NCI-H2227 treated with DMSO at 0.1 percent for 48 hours (cell line): ENCODE measurements around the gene LIMCH1.
A peak's percentile ranks its signal among the peaks of the same experiment; 100 is the strongest.
"Not testable (repeated sequence)": the region's sequence is repeated elsewhere in the genome, so short reads cannot be mapped to it uniquely, and the experiment has no call there.

Experiments
- DNase-seq: peaks from one replicate; lab custom pipeline; 2025; lab: John Stamatoyannopoulos, UW

LIMCH1 gene

GRCh38 chr4:41683326-41683725 lies 145.4 kb downstream of the LIMCH1 start:
- no peak for DNase-seq

GRCh38 chr4:41686893-41687292 lies 148.9 kb downstream of the LIMCH1 start:
- no peak for DNase-seq

GRCh38 chr4:41687971-41688370 lies 150.0 kb downstream of the LIMCH1 start:
- DNase-seq = peak; percentile 48

- DNase-seq = peak; percentile 80
Measured at GRCh38 chr4:41692717-41693345, 154.9 kb downstream of the LIMCH1 start.

GRCh38 chr4:41693629-41694028 lies 155.7 kb downstream of the LIMCH1 start:
- peak; percentile 45 for DNase-seq

- no peak for DNase-seq
Measured at GRCh38 chr4:41696131-41696530, 158.2 kb downstream of the LIMCH1 start.

GRCh38 chr4:41696763-41697162 lies 158.8 kb downstream of the LIMCH1 start:
- DNase-seq = no peak

GRCh38 chr4:41701983-41702382 lies 164.0 kb downstream of the LIMCH1 start:
- no peak for DNase-seq

- DNase-seq = no peak
Measured at GRCh38 chr4:41702770-41703169, 164.8 kb downstream of the LIMCH1 start.

GRCh38 chr4:41703785-41704184 lies 165.8 kb downstream of the LIMCH1 start:
- DNase-seq = no peak

GRCh38 chr4:41709844-41710481 lies 172.0 kb downstream of the LIMCH1 start:
- DNase-seq = peak; percentile 46

GRCh38 chr4:41711654-41712053 lies 173.7 kb downstream of the LIMCH1 start:
- DNase-seq = not testable (repeated sequence)

GRCh38 chr4:41712425-41712824 lies 174.5 kb downstream of the LIMCH1 start:
- no peak for DNase-seq

- DNase-seq = no peak
Measured at GRCh38 chr4:41713768-41714167, 175.8 kb downstream of the LIMCH1 start.

- DNase-seq = no peak
Measured at GRCh38 chr4:41714364-41715000, 176.5 kb downstream of the LIMCH1 start.

- DNase-seq = no peak
Measured at GRCh38 chr4:41715155-41715554, 177.2 kb downstream of the LIMCH1 start.

GRCh38 chr4:41718907-41719306 lies 180.9 kb downstream of the LIMCH1 start:
- DNase-seq = no peak

- no peak for DNase-seq
Measured at GRCh38 chr4:41719417-41719816, 181.5 kb downstream of the LIMCH1 start.

GRCh38 chr4:41722181-41722580 lies 184.2 kb downstream of the LIMCH1 start:
- DNase-seq = no peak

- DNase-seq = no peak
Measured at GRCh38 chr4:41723286-41723685, 185.3 kb downstream of the LIMCH1 start.

- no peak for DNase-seq
Measured at GRCh38 chr4:41725254-41725653, 187.3 kb downstream of the LIMCH1 start.

- no peak for DNase-seq
Measured at GRCh38 chr4:41727861-41728572, 190.1 kb downstream of the LIMCH1 start.

- no peak for DNase-seq
Measured at GRCh38 chr4:41728573-41728913, 190.6 kb downstream of the LIMCH1 start.
